ENCODE results near the gene NUB1.

GRCh38 chr7:151376218-151376902 is 34.7 kb downstream of the NUB1 start:
- no peak for TF ChIP-seq POLR2A (IDR thresholded peaks at IDR 0.05; ENCODE audit: low read length)
- no peak for TF ChIP-seq GATA1 (IDR thresholded peaks at IDR 0.05; ENCODE audit: low read depth, low read length)
